K562 (cell line): ENCODE measurements around the gene HSPB1. TPM values are rescaled to one million over a fixed set of nuclear protein-coding genes. Genes with fewer than 3 reads are reported as not detected.
A peak's percentile ranks its signal among the peaks of the same experiment; 100 is the strongest.

ENCODE experiments used
- CBFB ChIP-seq: sonication (generic); formaldehyde crosslinking; IDR thresholded peaks from 2 replicates; pipeline ENCODE4 v1.4.0; 2020; ENCODE audit warnings: mild to moderate bottlenecking, missing genetic modification reagents
- CREB1 ChIP-seq, 2 experiments: sonication (generic) in 1 of 2; formaldehyde crosslinking in 1 of 2; IDR thresholded peaks; 2 replicates each; pipeline versions ENCODE4 v1.6.1 to v1.8.0; 2012 to 2022; ENCODE audit warnings: inconsistent platforms in 1 of 2, mild to moderate bottlenecking in 1 of 2, missing genetic modification reagents in 1 of 2, moderate library complexity in 1 of 2
- DNMT1 ChIP-seq: fragments of 450-650 bp; IDR thresholded peaks from 2 replicates; pipeline ENCODE4 v1.6.1; 2016; ENCODE audit warnings: antibody characterized with exemption, mild to moderate bottlenecking
- ELK3 ChIP-seq: fragments of 450-650 bp; formaldehyde crosslinking; IDR thresholded peaks from 2 replicates; pipeline ENCODE4 v1.4.0; 2020; ENCODE audit warnings: mild to moderate bottlenecking
- FOXK2 ChIP-seq, 2 experiments: fragments of 450-650 bp; IDR thresholded peaks in 1 of 2; conservative IDR thresholded peaks in 1 of 2; 2 replicates each; pipeline ENCODE4 v1.6.1; 2016; ENCODE audit warnings: low read depth in 2 of 2, mild to moderate bottlenecking in 1 of 2
- HDAC2 ChIP-seq: fragments of 450-650 bp; IDR thresholded peaks from 2 replicates; pipeline ENCODE4 v1.6.1; 2016; ENCODE audit warnings: mild to moderate bottlenecking
- HLTF ChIP-seq: fragments of 450-650 bp; IDR thresholded peaks from 2 replicates; pipeline ENCODE4 v1.6.1; 2016
- MAX ChIP-seq: sonication (generic); formaldehyde crosslinking; IDR thresholded peaks from 2 replicates; pipeline ENCODE4 v1.9.0; 2022; ENCODE audit warnings: mild to moderate bottlenecking, missing genetic modification reagents
- MEIS2 ChIP-seq: fragments of 450-650 bp; IDR thresholded peaks from 2 replicates; pipeline ENCODE4 v1.6.1; 2014; ENCODE audit warnings: mild to moderate bottlenecking; ENCODE audit not compliant: partially characterized antibody
- MYBL2 ChIP-seq, 2 experiments: fragments of 450-650 bp in 1 of 2; sonication (generic) in 1 of 2; formaldehyde crosslinking in 1 of 2; IDR thresholded peaks; 2 replicates each; pipeline versions ENCODE4 v1.6.1 to v1.8.1; 2017 to 2022; ENCODE audit warnings: borderline replicate concordance in 1 of 2, inconsistent platforms in 1 of 2, low read depth in 1 of 2, mild to moderate bottlenecking in 1 of 2, missing genetic modification reagents in 1 of 2, moderate library complexity in 1 of 2
- MYC ChIP-seq, 2 experiments: fragments of 250-450 bp in 1 of 2; sonication (Bioruptor Pico) in 1 of 2; IDR thresholded peaks; 2 replicates each; pipeline versions ENCODE4 v1.5.1 to v1.6.1; 2012 to 2021; ENCODE audit warnings: low read depth in 2 of 2, borderline replicate concordance in 1 of 2, improper control_type of control experiment in 1 of 2, low read length in 1 of 2, mild to moderate bottlenecking in 1 of 2, moderate library complexity in 1 of 2
- NR2C1 ChIP-seq, 2 experiments: fragments of 450-650 bp; IDR thresholded peaks; 2 replicates each; pipeline ENCODE4 v1.6.1; 2017; ENCODE audit warnings: mild to moderate bottlenecking in 2 of 2, antibody characterized with exemption in 1 of 2, inconsistent platforms in 1 of 2, missing compliant biosample characterization in 1 of 2, missing genetic modification characterization in 1 of 2
- RBM15 ChIP-seq: fragments of 200-400 bp; formaldehyde crosslinking; IDR thresholded peaks from 2 replicates; pipeline ENCODE4 v1.6.1; 2018; ENCODE audit warnings: mild to moderate bottlenecking, low read length, moderate library complexity; ENCODE audit not compliant: insufficient read depth
- RBM25 ChIP-seq: fragments of 200-400 bp; formaldehyde crosslinking; IDR thresholded peaks from 2 replicates; pipeline ENCODE4 v1.6.1; 2018; ENCODE audit warnings: low read length, low read depth, moderate library complexity; ENCODE audit not compliant: severe bottlenecking
- SOX6 ChIP-seq: fragments of 450-650 bp; IDR thresholded peaks from 2 replicates; pipeline ENCODE4 v1.6.1; 2014; ENCODE audit warnings: mild to moderate bottlenecking
- SP1 ChIP-seq: sonication (generic); formaldehyde crosslinking; IDR thresholded peaks from 2 replicates; pipeline ENCODE4 v1.8.1; 2022; ENCODE audit warnings: mild to moderate bottlenecking, missing genetic modification reagents
- SRSF7 ChIP-seq: fragments of 200-400 bp; formaldehyde crosslinking; optimal IDR thresholded peaks from 2 replicates; pipeline ENCODE3; 2017; ENCODE audit warnings: mild to moderate bottlenecking, low read depth, low read length
- TAF1 ChIP-seq: IDR thresholded peaks from 2 replicates; pipeline ENCODE4 v1.6.1; 2011; ENCODE audit warnings: mild to moderate bottlenecking, low read length, moderate library complexity; ENCODE audit not compliant: insufficient read depth, control insufficient read depth, severe bottlenecking; ENCODE audit errors: extremely low read depth
- TGIF2 ChIP-seq: sonication (generic); formaldehyde crosslinking; IDR thresholded peaks from 2 replicates; pipeline ENCODE4 v1.8.1; 2022; ENCODE audit warnings: mild to moderate bottlenecking, missing genetic modification reagents, moderate library complexity
- ZBTB43 ChIP-seq: sonication (generic); formaldehyde crosslinking; IDR thresholded peaks from 2 replicates; pipeline ENCODE4 v1.8.0; 2023; ENCODE audit warnings: mild to moderate bottlenecking, missing genetic modification reagents
- ZNF263 ChIP-seq: sonication (generic); formaldehyde crosslinking; IDR thresholded peaks from 2 replicates; pipeline ENCODE4 v1.8.0; 2022; ENCODE audit warnings: mild to moderate bottlenecking, missing genetic modification reagents, borderline replicate concordance
- polyA plus RNA-seq, 8 experiments: library from polyadenylated mRNA; depleted of rRNA in 4 of 8; stranded (reverse) in 5 of 8; unstranded in 3 of 8; fragments of >200 nt; fragmentation: Nextera tagmentation in 2 of 8; fragmentation: Illumina TruSeq in 1 of 8; extraction: Ambion mirVana in 2 of 8; extraction: Trizol in 1 of 8; gene quantifications; 2 replicates each; pipeline versions ENCODE4 v1.2.1 to v1.2.3, GENCODE V29; 2011 to 2014; ENCODE audit warnings: inconsistent platforms in 1 of 8, missing spikeins in 1 of 8
- total RNA-seq, 7 experiments: library from RNA; depleted of rRNA in 6 of 7; stranded (reverse); fragments of >200 nt in 6 of 7; fragmentation: Illumina TruSeq in 2 of 7; extraction: Trizol in 2 of 7; gene quantifications; 2 replicates each; pipeline versions ENCODE4 v1.2.1 to v1.2.3, GENCODE V29; 2011 to 2021; ENCODE audit warnings: low replicate concordance in 1 of 7

The HSPB1 gene
- total and polyA plus RNA-seq, 9 of the 15 experiments (the other 6 are each of a cell fraction or from before 2014, with no cell fraction given), result 27.1 to 522 (median 138) TPM

GRCh38 chr7:76294344-76295024 is 8.0 kb upstream of the HSPB1 start (continued):
- peak; percentile 40 to 50; a peak in 2 of 4 replicates for TF ChIP-seq FOXK2 (conservative IDR thresholded peaks at IDR 0.05 in 1 of 2, IDR thresholded peaks at IDR 0.05 in 1 of 2; ENCODE audit: low read depth in 2 of 2)
- TF ChIP-seq HDAC2, result no peak
- TF ChIP-seq CREB1 (IDR thresholded peaks at IDR 0.05), result no peak; the same call in 1 of the 2 replicates
- peak; percentile 20; the same call in 1 of the 2 replicates for TF ChIP-seq CREB1 (CRISPR knock-in tag; IDR thresholded peaks at IDR 0.05)
- no peak for TF ChIP-seq ELK3
- TF ChIP-seq SRSF7, result no peak
- TF ChIP-seq TGIF2 (CRISPR knock-in tag), result 0 out of 2 replicates have a peak, but pooled peaks have one; percentile 31
- no peak for TF ChIP-seq RBM15
- peak; percentile 98 for TF ChIP-seq MEIS2
- no peak for TF ChIP-seq MYBL2 (IDR thresholded peaks at IDR 0.05; ENCODE audit: low read depth)
- TF ChIP-seq MYBL2 (CRISPR knock-in tag; IDR thresholded peaks at IDR 0.05; ENCODE audit: borderline replicate concordance), result no peak
- no peak for TF ChIP-seq RBM25
- no peak for TF ChIP-seq MYC (IDR thresholded peaks at IDR 0.05; ENCODE audit: low read depth, low read length)
- TF ChIP-seq MYC (CRISPR knock-in tag; IDR thresholded peaks at IDR 0.05; ENCODE audit: borderline replicate concordance, low read depth), result no peak
- TF ChIP-seq HLTF, result no peak
- 0 out of 2 replicates have a peak, but pooled peaks have one; percentile 22 for TF ChIP-seq SOX6
- no peak for TF ChIP-seq ZBTB43 (CRISPR knock-in tag)
- no peak for TF ChIP-seq DNMT1
- TF ChIP-seq MAX (CRISPR knock-in tag), result no peak
- TF ChIP-seq ZNF263 (CRISPR knock-in tag), result no peak
- no peak for TF ChIP-seq SP1
- TF ChIP-seq TAF1, result peak; percentile 59
- TF ChIP-seq CBFB (CRISPR knock-in tag), result no peak
- no peak for TF ChIP-seq NR2C1 (IDR thresholded peaks at IDR 0.05)
- TF ChIP-seq NR2C1 (tag; IDR thresholded peaks at IDR 0.05), result peak; percentile 40; the same call in 1 of the 2 replicates
